Measurements from ENCODE around the gene ZBTB12.

The ZBTB12 gene

GRCh38 chr6:31897612-31898382 lies 4.1 kb downstream of the ZBTB12 start, which contains the start of gene EHMT2:
EHMT2 (minus strand) TSS chr6:31897698; CDS start chr6:31897677, 21 bp downstream.
- peak; percentile 38 to 93 (median 84) for DNase-seq

- peak in 2 of 56 donors; percentile 18 to 51 for DNase-seq
Measured at GRCh38 chr6:31896856-31897611, 4.9 kb downstream of the ZBTB12 start.

- DNase-seq, result no peak
Measured at GRCh38 chr6:31896493-31896855, 5.4 kb downstream of the ZBTB12 start.

GRCh38 chr6:31892821-31893220 lies 9.1 kb downstream of the ZBTB12 start:
- no peak for DNase-seq

GRCh38 chr6:31889331-31889972 lies 12.4 kb downstream of the ZBTB12 start:
- DNase-seq, result no peak

GRCh38 chr6:31888276-31889258 lies 13.3 kb downstream of the ZBTB12 start:
- peak in 4 of 56 donors; percentile 4 to 26 (median 12) for DNase-seq

GRCh38 chr6:31887173-31888007 lies 14.5 kb downstream of the ZBTB12 start:
- DNase-seq, result no peak

- DNase-seq, result no peak
Measured at GRCh38 chr6:31886541-31886991, 15.3 kb downstream of the ZBTB12 start.

GRCh38 chr6:31884528-31885035 lies 17.3 kb downstream of the ZBTB12 start:
- no peak for DNase-seq

GRCh38 chr6:31883676-31884075 lies 18.2 kb downstream of the ZBTB12 start:
- DNase-seq, result no peak

- DNase-seq, result peak in 1 of 56 donors; percentile 11
Measured at GRCh38 chr6:31882344-31882743, 19.5 kb downstream of the ZBTB12 start.

- DNase-seq, result no peak
Measured at GRCh38 chr6:31881136-31881859, 20.6 kb downstream of the ZBTB12 start.

GRCh38 chr6:31880616-31881015 lies 21.3 kb downstream of the ZBTB12 start:
- no peak for DNase-seq

GRCh38 chr6:31879901-31880300 lies 22.0 kb downstream of the ZBTB12 start:
- no peak for DNase-seq

- no peak for DNase-seq
Measured at GRCh38 chr6:31879143-31879542, 22.7 kb downstream of the ZBTB12 start.

GRCh38 chr6:31878726-31879125 lies 23.2 kb downstream of the ZBTB12 start, which contains the start of gene SLC44A4:
SLC44A4 (minus strand) TSS chr6:31878997; CDS start chr6:31878980, 17 bp downstream.
- DNase-seq, result no peak

GRCh38 chr6:31878222-31878621 lies 23.7 kb downstream of the ZBTB12 start:
- no peak for DNase-seq

- no peak for DNase-seq
Measured at GRCh38 chr6:31877651-31878161, 24.2 kb downstream of the ZBTB12 start.
